Muscle of leg (tissue), 11 donors: ENCODE measurements around the gene PPRC1. TPM values are rescaled to one million over a fixed set of nuclear protein-coding genes. Genes with fewer than 3 reads are reported as not detected.
A peak's percentile ranks its signal among the peaks of the same experiment; 100 is the strongest.

Experiments used
- DNase-seq: peaks from one replicate; pipeline ENCODE4 v3.0.0; 2013
- H3K27ac ChIP-seq: one replicate; pipeline ENCODE4 v1.5.1; 2013; ENCODE audit warnings: mild to moderate bottlenecking, low read length, control low read depth
- H3K27me3 ChIP-seq: one replicate; pipeline ENCODE4 v1.6.1; 2013; ENCODE audit warnings: low read length; ENCODE audit not compliant: control insufficient read depth, insufficient read depth
- H3K36me3 ChIP-seq: one replicate; pipeline ENCODE4 v1.6.1; 2013; ENCODE audit warnings: low read length; ENCODE audit not compliant: control insufficient read depth, insufficient read depth
- H3K4me1 ChIP-seq: one replicate; pipeline ENCODE4 v1.6.1; 2013; ENCODE audit warnings: low read length; ENCODE audit not compliant: control insufficient read depth, insufficient read depth
- H3K4me3 ChIP-seq: one replicate; pipeline ENCODE4 v1.5.1; 2013; ENCODE audit warnings: low read length, control low read depth
- H3K9me3 ChIP-seq: replicated peaks from 2 replicates; pipeline ENCODE4 v1.6.1; 2013; ENCODE audit warnings: low read depth, low read length; ENCODE audit not compliant: control insufficient read depth
- WGBS: methylation state at CpG from one replicate; pipeline ENCODE4 v1.1.5; 2013; ENCODE audit warnings: missing lambda C conversion rate; ENCODE audit not compliant: insufficient coverage; 5-methylcytosine and 5-hydroxymethylcytosine counted together
- polyA plus RNA-seq, 8 donors: library from polyadenylated mRNA; unstranded; fragments of 120-200 nt; gene quantifications; one replicate each; pipeline versions ENCODE4 v1.2.1 to v1.2.3, GENCODE V29; 2013; ENCODE audit warnings: inconsistent platforms in 1 of 8, low replicate concordance in 1 of 8; ENCODE audit not compliant: insufficient read length in 8 of 8, insufficient read depth in 1 of 8
- total RNA-seq: library from RNA; stranded (reverse); fragments of 120-200 nt; gene quantifications from one replicate; pipeline ENCODE4 v1.2.4, GENCODE V29; 2013

PPRC1 gene
- total and polyA plus RNA-seq, 9 donors = 12.9 to 39.1 (median 31.0) TPM

- Histone ChIP-seq H3K4me3 (no peak overlapping the region), H3K9me3 (no peaks in the 10 kb centered on the region), H3K36me3 (no peaks in the 10 kb centered on the region), H3K27ac (no peak overlapping the region), H3K27me3 (no peaks in the 10 kb centered on the region), H3K4me1 (peaks cover 23% of the 10 kb centered on the region)
- 80% methylated on average over 1 of the region's 8 CpGs for WGBS
- DNase-seq = no peak
Observed at GRCh38 chr10:102131286-102132170, 1.3 kb upstream of the PPRC1 start.

DNA sequence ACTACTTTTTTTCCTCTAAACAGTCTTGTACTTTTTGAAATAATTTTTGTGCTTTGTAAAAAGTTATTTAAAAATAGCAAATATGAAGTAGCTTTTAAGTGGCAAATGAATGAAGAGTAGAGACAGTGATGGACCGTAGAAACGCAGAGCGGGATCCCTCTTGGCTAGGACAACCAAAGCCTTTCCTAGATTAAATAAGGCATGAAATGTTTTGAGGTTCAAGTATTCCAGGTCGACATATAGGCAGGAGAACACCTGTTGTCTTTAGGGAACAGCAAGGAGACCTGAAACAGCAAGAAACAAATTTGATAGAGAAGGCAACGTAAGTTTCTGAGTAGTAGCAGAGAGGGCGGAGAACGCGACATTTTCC lies 662 bp upstream of the PPRC1 start:
- Histone ChIP-seq H3K9me3 (no peaks in the 10 kb centered on the region), H3K36me3 (no peaks in the 10 kb centered on the region), H3K4me3 (no peak overlapping the region), H3K27me3 (no peaks in the 10 kb centered on the region), H3K4me1 (peaks cover 28% of the 10 kb centered on the region), H3K27ac (no peak overlapping the region)
- DNase-seq = no peak
- WGBS = 23% methylated on average over 8 of the region's 8 CpGs

DNA sequence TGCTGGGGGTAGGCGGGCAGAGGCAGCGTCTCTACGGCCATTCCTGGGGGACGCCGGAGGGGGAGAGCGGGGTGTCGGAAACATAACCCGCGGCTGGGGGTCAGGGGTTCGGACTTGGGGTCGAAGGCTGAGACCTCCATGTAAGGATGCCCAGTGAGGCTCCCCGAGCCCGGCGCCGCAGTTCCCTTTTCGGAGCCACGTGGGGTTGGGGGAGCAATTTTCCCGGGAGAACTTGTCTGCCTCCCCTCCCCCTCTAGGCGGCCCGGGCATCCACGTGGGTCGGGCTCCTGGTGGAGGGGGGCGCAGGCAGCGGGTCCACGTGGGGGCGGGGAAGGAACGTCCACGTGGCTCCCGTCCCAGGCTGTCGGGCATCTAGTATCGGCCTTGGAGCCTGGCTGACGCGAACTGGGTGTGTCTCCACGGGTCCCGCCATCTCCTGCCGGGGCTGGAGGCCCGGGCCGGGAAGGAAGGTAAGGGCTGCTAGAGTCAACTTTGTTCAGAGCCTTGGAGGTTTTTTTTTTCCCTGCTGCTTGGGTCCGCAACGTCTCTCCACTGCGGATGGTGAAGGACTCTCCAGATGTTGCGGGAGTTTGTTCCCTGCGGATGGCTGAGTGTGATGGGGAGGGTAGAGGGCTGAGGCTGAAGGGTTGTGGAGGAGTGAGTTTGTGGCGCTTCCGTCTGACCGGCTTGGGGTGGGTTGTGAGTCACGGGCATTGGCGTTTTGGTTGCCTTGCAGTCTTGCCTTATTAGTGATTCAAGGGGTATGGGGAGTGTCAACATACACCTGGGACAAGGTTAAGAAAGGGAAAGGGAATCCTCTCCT lies 744 bp downstream of the PPRC1 start:
- Histone ChIP-seq H3K27ac (peak overlapping the region; percentile 98), H3K36me3 (peaks cover 14% of the 10 kb centered on the region), H3K4me3 (peak overlapping the region; percentile 99), H3K4me1 (peaks cover 28% of the 10 kb centered on the region), H3K9me3 (no peaks in the 10 kb centered on the region), H3K27me3 (no peaks in the 10 kb centered on the region)
- 0% methylated on average over 33 of the region's 48 CpGs for WGBS
- peak; percentile 84 for DNase-seq

DNA sequence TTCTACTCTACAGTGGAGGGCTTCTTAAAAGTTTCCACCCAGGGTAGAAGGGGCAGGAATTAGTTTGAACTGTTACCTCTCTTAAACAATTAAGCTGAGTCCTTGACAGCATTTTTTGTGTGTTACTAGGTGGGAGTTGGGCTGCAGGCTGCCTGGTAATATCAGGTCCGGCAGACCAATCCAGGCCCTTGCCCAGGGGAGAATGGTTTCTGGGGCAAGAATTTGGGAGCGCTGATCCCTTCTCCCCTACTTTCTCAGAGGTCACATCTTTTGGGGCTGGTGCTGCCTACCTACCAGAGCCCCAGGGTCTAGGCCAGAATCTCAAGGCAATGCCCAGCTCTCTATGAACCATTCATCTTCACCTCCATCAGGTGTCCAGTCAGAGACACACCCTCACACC lies 1.6 kb downstream of the PPRC1 start:
- Histone ChIP-seq H3K36me3 (peaks cover 22% of the 10 kb centered on the region), H3K9me3 (no peaks in the 10 kb centered on the region), H3K27ac (peak overlapping the region; percentile 98), H3K4me1 (peaks cover 28% of the 10 kb centered on the region), H3K4me3 (peak overlapping the region; percentile 99), H3K27me3 (no peaks in the 10 kb centered on the region)
- no peak for DNase-seq
- 57% methylated on average over 1 of the region's 2 CpGs for WGBS

- 70% methylated on average over 3 of the region's 7 CpGs for WGBS
- Histone ChIP-seq H3K4me1 (peaks cover 28% of the 10 kb centered on the region), H3K27me3 (no peaks in the 10 kb centered on the region), H3K27ac (peak overlapping the region; percentile 40), H3K4me3 (no peak overlapping the region), H3K9me3 (no peaks in the 10 kb centered on the region), H3K36me3 (peaks cover 38% of the 10 kb centered on the region)
- no peak for DNase-seq
Observed at GRCh38 chr10:102135956-102136526, 3.2 kb downstream of the PPRC1 start.

GRCh38 chr10:102139281-102140110 lies 6.7 kb downstream of the PPRC1 start:
- Histone ChIP-seq H3K9me3 (no peaks in the 10 kb centered on the region), H3K27me3 (no peaks in the 10 kb centered on the region), H3K4me3 (no peak overlapping the region), H3K27ac (no peak overlapping the region), H3K36me3 (peaks cover 66% of the 10 kb centered on the region), H3K4me1 (peaks cover 17% of the 10 kb centered on the region)
- 93% methylated on average over 11 of the region's 15 CpGs for WGBS
- no peak for DNase-seq

- Histone ChIP-seq H3K27ac (no peak overlapping the region), H3K9me3 (no peaks in the 10 kb centered on the region), H3K4me3 (no peak overlapping the region), H3K4me1 (peaks cover 13% of the 10 kb centered on the region), H3K36me3 (peaks cover 73% of the 10 kb centered on the region), H3K27me3 (no peaks in the 10 kb centered on the region)
- 98% methylated on average over 3 of the region's 4 CpGs for WGBS
- DNase-seq = no peak
Observed at GRCh38 chr10:102140218-102140617, 7.4 kb downstream of the PPRC1 start.

- Histone ChIP-seq H3K9me3 (no peaks in the 10 kb centered on the region), H3K27me3 (no peaks in the 10 kb centered on the region), H3K4me3 (no peak overlapping the region), H3K27ac (no peak overlapping the region), H3K36me3 (peaks cover 77% of the 10 kb centered on the region), H3K4me1 (peaks cover 7% of the 10 kb centered on the region)
- no peak for DNase-seq
- 90% methylated on average over 5 of the region's 5 CpGs for WGBS
Observed at GRCh38 chr10:102140913-102141540, 8.2 kb downstream of the PPRC1 start.

GRCh38 chr10:102141583-102142107 lies 8.8 kb downstream of the PPRC1 start:
- H3K4me3 ChIP-seq = no peak overlapping the region
- H3K27me3 ChIP-seq = no peaks in the 10 kb centered on the region
- no peaks in the 10 kb centered on the region for H3K9me3 ChIP-seq
- peaks cover 3% of the 10 kb centered on the region for H3K4me1 ChIP-seq
- no peak for DNase-seq
- no peak overlapping the region for H3K27ac ChIP-seq
- H3K36me3 ChIP-seq = peaks cover 82% of the 10 kb centered on the region
- 92% methylated on average over 2 of the region's 4 CpGs for WGBS
